Measurements from ENCODE around the gene P2RY11. TPM values are rescaled to one million over a fixed set of nuclear protein-coding genes. Genes with fewer than 3 reads are reported as not detected.

Gene P2RY11
- total RNA-seq, 3 donors from 2014 or later = 74.8 to 87.5 (median 82.6) TPM

GRCh38 chr19:10087296-10088061 lies 24.0 kb upstream of the P2RY11 start:
- peak overlapping the region; percentile 84 for H3K4me3 Mint-ChIP-seq
- H3K36me3 Mint-ChIP-seq (ENCODE audit: insufficient read depth) = peaks cover 9% of the 10 kb centered on the region
- ATAC-seq = no peak
- H3K4me1 Mint-ChIP-seq (ENCODE audit: low read depth) = peaks cover 12% of the 10 kb centered on the region
- H3K9me3 Mint-ChIP-seq = no peaks in the 10 kb centered on the region
- H3K27me3 Mint-ChIP-seq (ENCODE audit: low read depth) = no peaks in the 10 kb centered on the region
- DNase-seq = no peak

- Mint-ChIP-seq H3K36me3 (ENCODE audit: insufficient read depth) (peaks cover 18% of the 10 kb centered on the region), H3K4me3 (no peak overlapping the region), H3K4me1 (ENCODE audit: low read depth) (peaks cover 12% of the 10 kb centered on the region), H3K27me3 (ENCODE audit: low read depth) (no peaks in the 10 kb centered on the region), H3K9me3 (no peaks in the 10 kb centered on the region)
- ATAC-seq (no peak), DNase-seq (no peak)
Measured at GRCh38 chr19:10088949-10089554, 22.4 kb upstream of the P2RY11 start.

GRCh38 chr19:10089801-10090375 lies 21.6 kb upstream of the P2RY11 start:
- DNase-seq (no peak), ATAC-seq (no peak)
- Mint-ChIP-seq H3K4me3 (no peak overlapping the region), H3K27me3 (ENCODE audit: low read depth) (no peaks in the 10 kb centered on the region), H3K4me1 (ENCODE audit: low read depth) (peaks cover 12% of the 10 kb centered on the region), H3K9me3 (no peaks in the 10 kb centered on the region), H3K36me3 (ENCODE audit: insufficient read depth) (peaks cover 21% of the 10 kb centered on the region)

GRCh38 chr19:10091370-10091687 lies 20.2 kb upstream of the P2RY11 start:
- ATAC-seq = no peak
- H3K9me3 Mint-ChIP-seq = no peaks in the 10 kb centered on the region
- no peaks in the 10 kb centered on the region for H3K27me3 Mint-ChIP-seq (ENCODE audit: low read depth)
- peaks cover 15% of the 10 kb centered on the region for H3K4me1 Mint-ChIP-seq (ENCODE audit: low read depth)
- no peak for DNase-seq
- peaks cover 21% of the 10 kb centered on the region for H3K36me3 Mint-ChIP-seq (ENCODE audit: insufficient read depth)
- no peak overlapping the region for H3K4me3 Mint-ChIP-seq

- peaks cover 21% of the 10 kb centered on the region for H3K36me3 Mint-ChIP-seq (ENCODE audit: insufficient read depth)
- no peak for DNase-seq
- no peak overlapping the region for H3K4me3 Mint-ChIP-seq
- no peak for ATAC-seq
- H3K4me1 Mint-ChIP-seq (ENCODE audit: low read depth) = peaks cover 16% of the 10 kb centered on the region
- no peaks in the 10 kb centered on the region for H3K9me3 Mint-ChIP-seq
- no peaks in the 10 kb centered on the region for H3K27me3 Mint-ChIP-seq (ENCODE audit: low read depth)
Measured at GRCh38 chr19:10091895-10092641, 19.4 kb upstream of the P2RY11 start.

GRCh38 chr19:10092648-10093294 lies 18.7 kb upstream of the P2RY11 start:
- DNase-seq (no peak), ATAC-seq (no peak)
- no peaks in the 10 kb centered on the region for H3K9me3 Mint-ChIP-seq

GRCh38 chr19:10093295-10094186 lies 18.0 kb upstream of the P2RY11 start:
- ATAC-seq (no peak), DNase-seq (no peak)
- H3K27me3 Mint-ChIP-seq (ENCODE audit: low read depth) = no peaks in the 10 kb centered on the region
- peaks cover 21% of the 10 kb centered on the region for H3K36me3 Mint-ChIP-seq (ENCODE audit: insufficient read depth)
- no peaks in the 10 kb centered on the region for H3K9me3 Mint-ChIP-seq
- no peak overlapping the region for H3K4me3 Mint-ChIP-seq
- peaks cover 14% of the 10 kb centered on the region for H3K4me1 Mint-ChIP-seq (ENCODE audit: low read depth)

More at GRCh38 chr19:10092648-10093294, 18.7 kb upstream of the P2RY11 start:
- H3K4me3 Mint-ChIP-seq = no peak overlapping the region
- no peaks in the 10 kb centered on the region for H3K27me3 Mint-ChIP-seq (ENCODE audit: low read depth)
- H3K4me1 Mint-ChIP-seq (ENCODE audit: low read depth) = peaks cover 10% of the 10 kb centered on the region
- H3K36me3 Mint-ChIP-seq (ENCODE audit: insufficient read depth) = peaks cover 21% of the 10 kb centered on the region

GRCh38 chr19:10095622-10095947 lies 15.9 kb upstream of the P2RY11 start:
- Mint-ChIP-seq H3K9me3 (no peaks in the 10 kb centered on the region), H3K4me1 (ENCODE audit: low read depth) (peaks cover 25% of the 10 kb centered on the region), H3K4me3 (peak overlapping the region; percentile 43), H3K36me3 (ENCODE audit: insufficient read depth) (peaks cover 19% of the 10 kb centered on the region), H3K27me3 (ENCODE audit: low read depth) (no peaks in the 10 kb centered on the region)
- DNase-seq (no peak), ATAC-seq (peak in 1 of 2 donors; percentile 3)

- no peaks in the 10 kb centered on the region for H3K9me3 Mint-ChIP-seq
- peak; percentile 95 for ATAC-seq
Measured at GRCh38 chr19:10095948-10096614, 15.4 kb upstream of the P2RY11 start.

GRCh38 chr19:10096615-10096963 lies 14.9 kb upstream of the P2RY11 start:
- H3K4me1 Mint-ChIP-seq (ENCODE audit: low read depth) = peaks cover 24% of the 10 kb centered on the region
- H3K4me3 Mint-ChIP-seq = peak overlapping the region; percentile 42
- H3K36me3 Mint-ChIP-seq (ENCODE audit: insufficient read depth) = peaks cover 17% of the 10 kb centered on the region
- H3K9me3 Mint-ChIP-seq = no peaks in the 10 kb centered on the region
- DNase-seq = no peak
- H3K27me3 Mint-ChIP-seq (ENCODE audit: low read depth) = no peaks in the 10 kb centered on the region
- ATAC-seq = no peak

More at GRCh38 chr19:10095948-10096614, 15.4 kb upstream of the P2RY11 start:
- Mint-ChIP-seq H3K27me3 (ENCODE audit: low read depth) (no peaks in the 10 kb centered on the region), H3K36me3 (ENCODE audit: insufficient read depth) (peaks cover 19% of the 10 kb centered on the region), H3K4me1 (ENCODE audit: low read depth) (peaks cover 25% of the 10 kb centered on the region), H3K4me3 (peak overlapping the region; percentile 43)
- peak; percentile 88 for DNase-seq

GRCh38 chr19:10100163-10100785 lies 11.2 kb upstream of the P2RY11 start:
- ATAC-seq (no peak), DNase-seq (no peak)
- no peak overlapping the region for H3K4me3 Mint-ChIP-seq
- no peaks in the 10 kb centered on the region for H3K9me3 Mint-ChIP-seq
- no peaks in the 10 kb centered on the region for H3K36me3 Mint-ChIP-seq (ENCODE audit: insufficient read depth)
- H3K4me1 Mint-ChIP-seq (ENCODE audit: low read depth) = peaks cover 51% of the 10 kb centered on the region
- H3K27me3 Mint-ChIP-seq (ENCODE audit: low read depth) = no peaks in the 10 kb centered on the region

GRCh38 chr19:10102787-10103236 lies 8.7 kb upstream of the P2RY11 start:
- Mint-ChIP-seq H3K4me1 (ENCODE audit: low read depth) (peaks cover 60% of the 10 kb centered on the region), H3K4me3 (peak overlapping the region; percentile 57), H3K27me3 (ENCODE audit: low read depth) (no peaks in the 10 kb centered on the region), H3K9me3 (no peaks in the 10 kb centered on the region), H3K36me3 (ENCODE audit: insufficient read depth) (peaks cover 12% of the 10 kb centered on the region)
- ATAC-seq (no peak), DNase-seq (no peak)

- DNase-seq = no peak
- H3K4me1 Mint-ChIP-seq (ENCODE audit: low read depth) = peaks cover 55% of the 10 kb centered on the region
- H3K36me3 Mint-ChIP-seq (ENCODE audit: insufficient read depth) = peaks cover 17% of the 10 kb centered on the region
- ATAC-seq = no peak
- peak overlapping the region; percentile 11 for H3K4me3 Mint-ChIP-seq
- no peaks in the 10 kb centered on the region for H3K9me3 Mint-ChIP-seq
- no peaks in the 10 kb centered on the region for H3K27me3 Mint-ChIP-seq (ENCODE audit: low read depth)
Measured at GRCh38 chr19:10104130-10104513, 7.4 kb upstream of the P2RY11 start.
